ENCODE results near the gene CEP135.

DNA sequence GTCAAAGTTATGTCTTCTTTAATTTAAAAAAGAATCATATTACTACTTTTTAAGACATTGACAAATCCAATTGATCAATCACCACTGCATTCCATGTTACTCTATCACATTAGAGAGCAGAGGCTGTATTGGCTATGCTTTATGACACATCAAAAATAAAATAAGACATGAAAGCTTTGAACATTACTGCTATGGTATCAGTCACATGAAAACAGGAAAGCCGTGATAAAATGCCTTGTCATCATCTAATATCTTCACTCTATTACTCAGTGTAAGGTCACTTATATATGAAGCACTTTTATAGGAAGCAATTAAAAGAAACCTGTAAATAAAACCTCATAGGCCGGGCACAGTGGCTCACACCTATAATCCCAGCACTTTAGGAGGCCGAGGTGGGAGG is 27.7 kb upstream of the CEP135 start:
- TF ChIP-seq, protein P1, sequence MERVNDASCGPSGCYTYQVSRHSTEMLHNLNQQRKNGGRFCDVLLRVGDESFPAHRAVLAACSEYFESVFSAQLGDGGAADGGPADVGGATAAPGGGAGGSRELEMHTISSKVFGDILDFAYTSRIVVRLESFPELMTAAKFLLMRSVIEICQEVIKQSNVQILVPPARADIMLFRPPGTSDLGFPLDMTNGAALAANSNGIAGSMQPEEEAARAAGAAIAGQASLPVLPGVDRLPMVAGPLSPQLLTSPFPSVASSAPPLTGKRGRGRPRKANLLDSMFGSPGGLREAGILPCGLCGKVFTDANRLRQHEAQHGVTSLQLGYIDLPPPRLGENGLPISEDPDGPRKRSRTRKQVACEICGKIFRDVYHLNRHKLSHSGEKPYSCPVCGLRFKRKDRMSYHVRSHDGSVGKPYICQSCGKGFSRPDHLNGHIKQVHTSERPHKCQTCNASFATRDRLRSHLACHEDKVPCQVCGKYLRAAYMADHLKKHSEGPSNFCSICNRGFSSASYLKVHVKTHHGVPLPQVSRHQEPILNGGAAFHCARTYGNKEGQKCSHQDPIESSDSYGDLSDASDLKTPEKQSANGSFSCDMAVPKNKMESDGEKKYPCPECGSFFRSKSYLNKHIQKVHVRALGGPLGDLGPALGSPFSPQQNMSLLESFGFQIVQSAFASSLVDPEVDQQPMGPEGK (CRISPR knock-in tag; IDR thresholded peaks at IDR 0.05; ENCODE audit: borderline replicate concordance), result no peak
- no peak for TF ChIP-seq ARNTL (CRISPR knock-in tag; IDR thresholded peaks at IDR 0.05; ENCODE audit: borderline replicate concordance, low read depth)
- TF ChIP-seq ESRRG (CRISPR knock-in tag; IDR thresholded peaks at IDR 0.05), result no peak
- no peak for TF ChIP-seq RARB (CRISPR knock-in tag; IDR thresholded peaks at IDR 0.05)
- no peak for TF ChIP-seq ZNF8 (CRISPR knock-in tag; IDR thresholded peaks at IDR 0.05)
- TF ChIP-seq, protein P2, sequence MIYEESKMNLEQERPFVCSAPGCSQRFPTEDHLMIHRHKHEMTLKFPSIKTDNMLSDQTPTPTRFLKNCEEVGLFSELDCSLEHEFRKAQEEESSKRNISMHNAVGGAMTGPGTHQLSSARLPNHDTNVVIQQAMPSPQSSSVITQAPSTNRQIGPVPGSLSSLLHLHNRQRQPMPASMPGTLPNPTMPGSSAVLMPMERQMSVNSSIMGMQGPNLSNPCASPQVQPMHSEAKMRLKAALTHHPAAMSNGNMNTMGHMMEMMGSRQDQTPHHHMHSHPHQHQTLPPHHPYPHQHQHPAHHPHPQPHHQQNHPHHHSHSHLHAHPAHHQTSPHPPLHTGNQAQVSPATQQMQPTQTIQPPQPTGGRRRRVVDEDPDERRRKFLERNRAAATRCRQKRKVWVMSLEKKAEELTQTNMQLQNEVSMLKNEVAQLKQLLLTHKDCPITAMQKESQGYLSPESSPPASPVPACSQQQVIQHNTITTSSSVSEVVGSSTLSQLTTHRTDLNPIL (CRISPR knock-in tag; IDR thresholded peaks at IDR 0.05; ENCODE audit: low read depth), result no peak
- no peak for TF ChIP-seq ISL1 (CRISPR knock-in tag; IDR thresholded peaks at IDR 0.05)
- no peak for TF ChIP-seq ZFP30 (CRISPR knock-in tag; IDR thresholded peaks at IDR 0.05)

All from SK-N-SH treated with all-trans-retinoic acid at 6 μM for 48 hours (cell line).